Fibroblast of skin of right quadriceps (primary cell): Measurements from ENCODE around the gene CBX2.

Experiments used
- DNase-seq: peaks from one replicate; pipeline ENCODE4 v3.0.0-alpha.2; 2013

The CBX2 gene

DNA sequence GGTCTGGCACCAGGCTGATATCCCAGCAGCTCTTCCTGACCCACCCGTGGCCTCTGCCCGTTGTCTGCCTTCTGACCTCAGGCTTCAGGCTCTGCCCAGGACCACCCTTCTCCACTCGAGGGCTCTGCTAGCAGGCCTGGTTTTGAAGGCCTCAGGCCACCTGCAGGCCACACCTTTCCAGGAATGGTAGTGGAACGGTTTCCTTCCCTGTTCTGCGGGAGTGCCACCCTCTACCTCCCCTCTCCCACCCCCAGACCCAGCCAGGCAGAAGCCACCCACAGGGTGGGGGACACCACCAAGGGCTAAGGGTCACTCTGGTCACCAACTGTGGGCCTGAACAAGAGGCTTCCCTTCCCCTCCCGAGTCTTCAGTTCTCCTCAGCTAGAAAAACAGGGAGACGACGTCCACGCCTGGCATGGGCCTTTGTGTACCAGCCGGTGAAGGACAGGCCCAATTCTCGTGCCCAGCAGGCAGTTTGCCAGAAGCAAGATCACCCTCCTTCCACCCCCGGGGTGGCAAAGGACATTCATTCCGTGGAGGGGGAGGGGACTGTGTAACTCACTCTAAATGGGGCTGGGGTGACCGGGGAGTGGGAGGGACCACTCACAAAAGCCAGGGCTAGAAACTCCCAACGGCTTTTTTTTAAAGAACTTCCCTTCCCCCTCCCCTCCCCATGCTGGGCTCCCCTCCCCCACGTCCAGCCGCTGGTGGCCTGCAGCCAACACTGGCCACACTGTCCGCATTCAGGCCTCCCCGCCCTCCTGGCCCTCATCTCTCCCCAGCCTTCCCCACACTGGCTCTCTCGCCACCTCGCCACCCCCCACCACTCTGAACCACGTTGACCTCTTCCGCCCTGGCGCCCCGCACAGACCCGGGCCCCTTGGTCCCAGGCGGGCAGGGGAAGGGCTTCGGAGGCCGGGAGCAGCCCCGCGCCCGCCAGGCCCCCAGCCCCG is 53.6 kb downstream of the CBX2 start:
- DNase-seq, result no peak

DNA sequence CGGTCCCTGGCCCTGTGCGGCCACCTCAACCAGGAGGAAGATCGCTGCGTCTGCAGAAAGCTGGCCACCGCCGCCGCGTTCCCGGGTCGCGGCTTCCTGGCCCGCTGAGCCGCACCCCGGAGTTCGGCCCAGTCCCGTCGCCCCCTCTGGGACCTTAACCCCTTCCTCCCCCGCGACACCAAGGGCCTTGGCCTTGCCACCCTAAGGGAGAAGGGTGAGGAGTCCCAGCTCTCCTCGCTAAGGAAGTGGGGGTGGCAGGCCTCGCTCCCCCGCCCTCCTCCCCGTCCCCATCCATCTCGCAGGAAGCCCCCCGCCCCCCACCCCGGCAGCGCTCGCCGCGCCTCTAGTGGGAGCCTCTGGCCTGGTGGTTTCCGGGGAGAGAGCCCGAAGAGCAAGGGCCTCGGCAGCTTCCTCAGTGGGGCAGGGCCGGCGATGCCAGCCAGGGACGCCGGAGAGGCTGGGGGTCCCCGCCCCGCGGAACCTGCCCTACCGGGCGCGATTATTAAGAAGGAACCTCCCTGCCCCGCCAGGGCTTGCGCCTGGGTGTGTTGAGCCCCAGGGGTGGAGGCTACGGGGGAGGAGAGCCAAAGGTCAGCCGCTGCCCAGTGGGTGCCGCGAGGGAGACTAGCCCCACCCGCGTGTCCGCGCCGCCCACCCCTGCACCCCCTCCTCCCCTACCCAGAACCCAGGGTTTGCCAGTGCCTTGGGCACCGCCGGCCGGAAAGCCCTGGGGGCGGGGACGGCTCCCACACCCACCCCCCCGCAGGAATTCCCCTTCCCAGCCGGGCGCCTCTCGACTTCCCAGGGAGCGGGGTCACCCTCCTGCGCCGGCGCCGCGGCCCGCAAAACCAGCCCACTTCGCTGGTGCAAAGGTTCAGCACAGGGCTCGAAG is 54.5 kb downstream of the CBX2 start:
- DNase-seq, result no peak

DNA sequence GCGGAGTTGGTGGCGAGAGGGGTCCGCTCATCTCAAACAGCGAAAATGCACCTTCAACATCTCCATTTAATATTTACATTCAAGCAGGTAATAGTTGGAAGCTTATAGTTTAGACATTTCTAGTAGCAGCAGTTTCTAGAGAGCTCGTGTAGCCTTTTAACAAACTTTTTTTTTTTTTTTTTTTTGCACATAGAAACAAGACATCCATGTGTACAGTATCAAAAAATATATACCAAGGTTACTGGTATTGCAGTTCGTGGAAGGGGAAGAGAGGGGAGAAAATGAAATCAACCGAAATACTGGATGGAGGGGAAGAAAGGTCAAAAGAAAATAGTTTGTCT is 55.1 kb downstream of the CBX2 start:
- DNase-seq, result no peak

DNA sequence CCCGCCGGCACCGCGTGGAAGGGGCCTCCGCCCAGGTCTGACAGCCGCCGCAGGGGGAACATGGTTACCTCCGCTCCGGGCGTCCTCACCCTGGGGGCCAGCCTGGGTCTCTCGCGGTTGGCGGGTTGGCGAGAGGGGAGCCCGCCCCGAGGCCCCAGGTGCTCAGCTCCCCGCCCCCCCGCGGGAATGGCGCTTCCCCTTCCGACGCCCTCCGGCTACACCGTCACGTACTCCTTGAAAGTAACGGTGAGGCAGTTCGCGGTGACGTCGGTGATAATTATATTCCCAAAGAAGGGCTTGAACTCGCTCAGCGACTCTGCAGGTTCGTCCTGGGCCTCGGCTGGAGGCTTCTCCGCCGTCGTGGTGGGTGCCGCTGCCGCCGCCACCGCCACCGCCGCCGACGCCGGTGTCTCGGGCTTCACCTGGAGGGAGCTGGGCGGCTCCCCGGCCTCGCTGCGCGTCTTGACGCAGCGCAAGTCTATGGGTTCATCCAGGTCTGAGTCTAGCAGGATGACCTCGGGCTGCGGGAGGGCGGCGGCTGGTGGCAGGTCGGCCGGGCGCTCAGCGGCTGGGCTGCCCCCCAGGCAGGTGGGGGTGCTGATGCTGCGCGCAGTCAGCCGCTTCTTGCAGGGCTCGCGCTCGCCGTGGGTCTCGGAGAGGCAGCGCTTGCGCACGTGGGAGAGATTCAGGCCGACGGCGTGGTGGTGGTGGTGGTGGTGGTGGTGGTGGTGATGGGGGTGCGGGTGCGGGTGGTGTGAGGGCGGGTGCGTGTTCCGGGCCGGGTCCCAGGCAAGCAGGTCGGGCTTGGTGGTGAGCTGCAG is 56.0 kb downstream of the CBX2 start:
- no peak for DNase-seq

DNA sequence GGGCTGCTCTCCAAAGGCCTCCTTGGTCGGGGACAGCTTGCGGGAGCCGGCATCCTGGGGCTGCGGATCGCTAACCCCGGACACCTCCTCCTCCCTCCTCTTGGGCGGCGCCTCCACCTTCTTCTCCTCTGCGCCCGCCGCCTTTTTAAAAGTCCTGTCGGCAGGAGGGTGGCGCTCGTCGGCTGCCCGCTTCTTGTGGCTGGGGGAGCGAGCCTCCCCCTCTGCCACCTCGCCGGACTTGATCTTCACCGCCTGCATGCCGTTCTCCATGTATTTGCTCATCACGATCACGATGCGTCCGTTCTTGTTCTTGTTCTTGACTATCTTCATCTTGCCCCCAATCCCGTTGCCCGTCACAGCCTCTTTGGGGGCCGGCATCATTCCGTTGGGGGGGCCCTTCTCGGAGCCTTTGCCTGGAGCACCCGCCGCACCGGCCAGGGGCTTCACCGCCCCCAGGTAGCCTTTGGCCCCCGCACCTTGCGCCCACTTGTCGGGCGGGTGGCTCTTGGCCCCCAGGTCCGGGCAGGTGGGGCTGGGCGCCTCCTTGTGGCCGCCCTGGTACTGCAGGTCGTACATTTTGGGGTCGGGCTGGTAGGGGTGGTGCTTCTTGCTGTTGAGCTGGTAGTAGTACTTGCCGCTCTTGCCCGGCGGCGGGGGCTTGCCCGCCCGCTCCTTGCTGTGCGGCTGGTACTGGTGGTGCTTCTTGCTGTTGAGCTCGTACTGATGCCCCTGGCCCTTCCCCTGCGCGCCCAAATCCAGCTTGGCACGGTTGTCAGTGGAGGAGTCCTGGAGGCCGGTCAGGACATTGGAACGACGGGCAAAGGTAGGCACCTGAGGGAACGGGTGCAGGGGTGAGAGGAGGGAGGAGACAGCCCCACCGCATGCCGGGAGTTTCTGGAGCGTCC is 56.9 kb downstream of the CBX2 start:
- DNase-seq, result no peak

DNA sequence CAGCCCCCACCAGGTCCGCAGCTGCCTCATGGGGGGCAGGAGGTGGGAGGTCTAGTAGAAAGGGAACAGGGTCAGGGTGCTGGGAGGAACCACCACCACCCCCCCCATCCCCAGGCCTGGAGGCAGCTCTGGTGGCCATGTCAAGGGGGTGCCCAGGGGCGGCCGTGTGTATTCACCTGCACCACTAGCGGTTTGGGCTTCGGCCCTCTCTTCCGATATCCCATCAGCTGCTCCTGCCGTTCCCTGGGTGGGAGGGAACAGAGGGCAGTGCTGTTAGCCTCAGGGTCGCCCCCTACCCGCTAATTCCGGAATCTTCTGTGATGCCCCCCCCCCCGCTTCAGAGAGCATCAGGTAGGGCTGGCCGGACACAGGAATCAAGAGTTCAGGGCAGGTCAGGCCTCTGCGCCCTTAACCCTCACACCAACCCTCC is 57.5 kb downstream of the CBX2 start:
- DNase-seq, result no peak

DNA sequence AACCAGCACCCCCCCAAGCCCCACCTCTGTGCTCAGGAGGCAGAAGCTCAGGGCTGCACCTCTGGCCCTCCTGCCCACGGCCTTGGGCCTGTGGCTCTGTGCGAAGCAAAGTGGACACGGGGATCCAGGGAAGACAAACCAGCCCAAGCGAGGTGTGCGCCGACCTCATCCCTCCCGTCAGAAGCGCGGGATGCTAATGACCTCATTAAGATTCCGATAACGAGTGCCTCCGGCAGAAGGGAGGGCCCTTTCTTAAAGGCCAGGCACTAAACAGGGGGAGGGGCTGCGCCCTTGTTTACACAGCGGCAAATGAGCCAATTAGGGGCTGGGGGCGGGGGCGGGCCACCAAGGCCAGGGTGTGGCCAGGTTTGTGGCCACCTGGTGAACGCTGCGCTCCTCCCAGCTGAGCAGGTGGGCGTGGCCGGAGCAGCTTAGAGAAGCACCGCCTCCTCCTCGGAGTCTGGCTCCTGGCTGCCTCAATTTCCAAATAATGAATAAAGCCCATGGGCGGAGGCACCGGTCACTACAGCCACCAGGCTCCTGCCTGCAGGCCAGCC is 58.1 kb downstream of the CBX2 start:
- DNase-seq, result no peak

DNA sequence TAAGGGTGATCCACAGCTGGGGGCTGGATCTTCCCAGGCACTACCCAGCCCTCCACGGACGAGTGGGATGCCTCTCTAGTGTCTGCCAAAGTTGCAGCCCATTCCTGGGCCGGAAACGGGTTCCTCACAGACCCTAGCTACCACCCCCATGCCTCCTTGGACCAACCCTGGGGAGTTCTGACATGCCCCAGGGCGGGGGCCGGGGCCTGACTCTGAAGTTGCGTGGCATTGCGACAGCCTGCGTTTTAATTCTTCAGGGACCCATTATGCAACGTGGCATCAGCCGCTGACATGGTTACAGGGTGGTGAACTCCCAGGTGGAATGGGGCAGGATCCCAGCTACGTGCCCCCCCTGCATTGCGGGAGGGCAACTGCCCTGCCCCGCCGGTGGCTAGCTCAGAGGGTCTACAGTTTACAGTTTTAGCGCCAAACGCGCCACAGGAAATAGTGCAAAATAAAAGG is 58.6 kb downstream of the CBX2 start:
- DNase-seq, result peak; percentile 39

DNA sequence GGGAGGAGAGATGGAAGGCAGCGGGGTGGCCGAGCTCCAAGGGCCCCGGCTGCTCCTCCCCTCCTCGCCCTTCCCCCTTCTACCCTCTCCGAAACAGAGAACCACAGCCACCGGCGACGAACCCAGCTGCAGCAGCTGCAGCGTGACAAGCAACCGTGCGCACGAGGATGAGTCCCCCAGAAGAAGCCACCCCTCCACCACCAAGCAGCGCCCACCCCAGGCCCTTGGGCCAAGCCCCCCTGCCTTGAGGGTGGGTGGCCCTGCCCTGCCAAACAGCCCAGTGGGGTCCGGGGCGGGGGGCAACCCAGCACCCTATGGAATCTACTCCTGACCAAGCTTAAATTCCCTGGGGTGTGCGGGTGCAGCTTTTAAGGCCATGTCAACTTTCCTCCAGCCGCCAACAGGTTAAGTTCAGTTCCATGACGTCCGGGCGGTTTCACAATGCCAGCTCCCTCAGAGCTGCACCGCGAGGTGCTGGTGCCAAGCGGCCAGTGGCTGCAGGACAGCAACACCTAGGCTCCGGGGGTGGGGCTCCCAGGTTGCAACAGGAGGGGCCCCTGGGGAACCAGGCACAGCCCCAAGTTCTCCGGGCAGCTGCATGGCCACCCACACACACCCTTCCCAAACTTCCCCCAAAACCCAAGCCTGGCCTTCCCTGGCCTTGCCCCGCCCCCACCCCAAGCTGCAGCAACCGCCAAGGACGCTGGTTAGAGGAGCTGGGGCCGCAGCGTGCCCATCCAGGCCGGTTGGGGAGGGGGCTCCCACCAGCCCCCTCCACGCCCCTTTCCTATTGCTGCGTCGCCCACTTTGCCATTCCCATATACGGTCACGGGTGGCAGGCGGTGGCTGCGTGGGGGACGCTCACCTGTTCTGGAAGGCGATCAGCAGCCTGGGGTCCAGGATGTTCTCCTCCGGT is 59.3 kb downstream of the CBX2 start:
- peak; percentile 45 for DNase-seq
